Gastroesophageal sphincter (tissue), 4 donors: ENCODE results near the gene PEPD. TPM values are rescaled to one million over a fixed set of nuclear protein-coding genes. Genes with fewer than 3 reads are reported as not detected.

ENCODE experiments used
- ATAC-seq: fragments of 150-250 bp; one replicate; pipeline ENCODE4 v1.9.1; 2016; ENCODE audit warnings: mild to moderate bottlenecking, moderate library complexity
- H3K27ac ChIP-seq, 4 donors: fragments of 200-600 bp; sonication (generic) in 3 of 4; 1 replicate in 3 of 4; 2 replicates in 1 of 4; pipeline ENCODE4 v1.5.1; 2016 to 2019
- H3K27me3 ChIP-seq: fragments of 200-600 bp; sonication (generic); one replicate; pipeline ENCODE4 v1.5.1; 2019
- H3K36me3 ChIP-seq, 2 donors: fragments of 200-600 bp; sonication (generic); one replicate each; pipeline ENCODE4 v1.5.1; 2019; ENCODE audit warnings: control low read depth in 1 of 2
- H3K4me1 ChIP-seq, 3 donors: fragments of 200-600 bp; sonication (generic); 1 replicate in 2 of 3; 2 replicates in 1 of 3; pipeline ENCODE4 v1.5.1; 2016 to 2019; ENCODE audit warnings: control low read depth in 2 of 3
- H3K4me3 ChIP-seq, 2 donors: fragments of 200-600 bp; sonication (generic); one replicate each; pipeline ENCODE4 v1.5.1; 2019; ENCODE audit warnings: mild to moderate bottlenecking in 1 of 2, moderate library complexity in 1 of 2
- H3K9me3 ChIP-seq, 3 donors: fragments of 200-600 bp; sonication (generic); one replicate each; pipeline ENCODE4 v1.5.1; 2017 to 2019; ENCODE audit warnings: control low read depth in 2 of 3
- CTCF ChIP-seq, 4 experiments: fragments of 200-600 bp in 2 of 4; fragments of 450-650 bp in 2 of 4; sonication (generic) in 1 of 4; IDR thresholded peaks; one replicate each; pipeline ENCODE4 v1.5.1; 2017 to 2019; ENCODE audit warnings: antibody characterized with exemption in 4 of 4, mild to moderate bottlenecking in 2 of 4, moderate library complexity in 2 of 4
- EP300 ChIP-seq: sonication (generic); formaldehyde crosslinking; IDR thresholded peaks from one replicate; pipeline ENCODE4 v1.6.1; 2017; ENCODE audit warnings: antibody characterized with exemption, mild to moderate bottlenecking
- POLR2A ChIP-seq, 2 donors: fragments of 450-650 bp; IDR thresholded peaks; one replicate each; pipeline ENCODE4 v1.6.1; 2017; ENCODE audit warnings: antibody characterized with exemption in 2 of 2, mild to moderate bottlenecking in 2 of 2, moderate library complexity in 1 of 2
- POLR2AphosphoS5 ChIP-seq: sonication (generic); formaldehyde crosslinking; IDR thresholded peaks from one replicate; pipeline ENCODE4 v1.6.1; 2017; ENCODE audit warnings: antibody characterized with exemption
- WGBS, 2 donors: methylation state at CpG; one replicate each; pipeline ENCODE4 v1.1.5; 2018; ENCODE audit warnings: low coverage in 1 of 2; 5-methylcytosine and 5-hydroxymethylcytosine counted together
- total RNA-seq, 4 donors: library from RNA; depleted of rRNA; stranded (reverse); fragments of >200 nt; gene quantifications; one replicate each; pipeline ENCODE4 v1.1.0, GENCODE V29; 2016

Gene PEPD
- total RNA-seq, 4 donors from 2014 or later = 61.3 to 77.7 (median 69.6) TPM

DNA sequence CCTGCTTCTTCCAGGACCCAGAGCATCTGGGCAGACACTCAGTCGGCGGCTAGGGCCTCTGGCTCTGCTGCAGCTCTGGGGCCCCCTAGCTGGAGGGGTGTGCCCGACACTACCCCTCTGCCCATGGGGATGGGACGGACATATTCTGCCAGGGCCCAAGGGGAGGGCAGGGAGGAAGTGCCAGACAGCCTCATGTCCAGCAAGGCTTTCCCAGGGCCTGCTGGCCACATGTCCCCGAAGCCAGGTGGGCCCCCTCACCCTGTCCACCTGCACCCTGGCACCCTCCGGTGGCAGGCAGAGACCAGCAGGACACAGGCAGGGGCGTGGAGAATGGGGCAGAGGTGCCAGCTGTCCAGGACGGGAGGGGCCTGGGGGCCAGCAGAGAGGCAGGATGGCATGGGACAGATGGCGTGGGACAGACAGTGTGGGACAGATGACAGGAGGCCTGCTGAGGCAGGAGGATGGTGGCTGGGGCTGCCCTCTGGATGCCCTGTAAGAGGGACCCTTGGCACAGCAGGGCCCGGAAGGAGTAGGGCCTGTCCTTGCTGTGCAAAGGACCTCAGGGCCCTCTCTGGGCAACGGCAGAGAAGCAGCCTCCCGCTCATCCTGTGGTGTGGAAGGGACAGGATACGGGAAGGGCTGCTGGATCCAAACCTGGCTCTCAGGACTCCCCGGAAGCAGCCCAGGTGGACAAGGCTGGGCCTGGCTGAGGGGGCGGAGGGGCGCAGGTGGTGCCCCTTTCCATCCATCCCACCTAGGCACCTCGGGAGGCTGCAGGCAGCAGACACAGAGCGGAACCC is 119.0 kb downstream of the PEPD start:
- H3K36me3 ChIP-seq = peaks cover 0 to 46% of the 10 kb centered on the region in 2 donors
- H3K4me3 ChIP-seq = no peak overlapping the region
- H3K9me3 ChIP-seq = no peaks in the 10 kb centered on the region
- H3K27ac ChIP-seq = no peak overlapping the region
- ATAC-seq = no peak
- no peaks in the 10 kb centered on the region for H3K27me3 ChIP-seq
- 94% methylated on average over 3 of the region's 18 CpGs; no CpG with 5 or more reads in 1 of the 2 donors for WGBS, 2 donors
- TF ChIP-seq EP300 (no peak), POLR2A (IDR thresholded peaks at IDR 0.05) (no peak), POLR2AphosphoS5 (no peak), CTCF (IDR thresholded peaks at IDR 0.05) (no peak)
- peaks cover 0 to 34% (median 3%) of the 10 kb centered on the region in 3 donors for H3K4me1 ChIP-seq

DNA sequence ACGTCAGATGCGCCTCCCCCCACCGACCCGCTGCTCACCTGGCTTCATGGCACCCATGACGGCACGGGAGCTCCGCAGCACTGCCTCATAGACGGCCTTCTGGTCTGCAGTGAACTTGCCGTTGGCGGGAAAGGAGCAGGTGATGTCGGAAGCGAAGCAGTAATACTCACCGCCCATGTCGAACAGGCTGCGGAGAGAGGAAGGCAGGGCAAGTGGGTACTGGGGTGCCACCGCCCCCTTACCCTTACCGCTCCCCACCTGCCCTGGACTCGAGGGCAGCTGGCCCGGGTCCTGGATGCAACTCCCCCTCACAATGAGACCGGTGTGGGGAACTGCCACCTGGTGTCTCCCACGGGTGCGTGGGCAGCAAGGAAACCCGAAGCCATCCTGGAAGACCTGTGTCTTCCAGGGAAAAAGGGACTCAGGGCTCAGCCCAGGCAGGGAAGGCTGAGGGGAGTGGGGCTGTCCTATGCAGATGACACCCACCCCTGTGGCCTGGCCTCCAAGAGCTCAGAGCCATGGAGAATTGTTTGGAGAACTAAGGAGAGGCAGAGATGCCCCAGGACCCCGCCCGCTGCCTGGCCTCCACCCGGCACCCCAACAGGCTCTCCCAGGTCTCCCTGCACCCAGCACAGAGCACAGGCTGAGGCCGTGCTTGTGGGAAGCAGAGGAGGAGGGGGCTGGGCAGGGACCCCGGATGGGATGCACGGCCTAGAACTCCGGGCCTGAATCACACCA is 119.7 kb downstream of the PEPD start:
- Histone ChIP-seq H3K27me3 (no peaks in the 10 kb centered on the region), H3K4me1 (peaks cover 0 to 40% (median 3%) of the 10 kb centered on the region in 3 donors), H3K9me3 (no peaks in the 10 kb centered on the region), H3K36me3 (peaks cover 0 to 41% of the 10 kb centered on the region in 2 donors), H3K27ac (no peak overlapping the region), H3K4me3 (no peak overlapping the region)
- no peak for ATAC-seq
- TF ChIP-seq EP300 (no peak), POLR2A (IDR thresholded peaks at IDR 0.05) (no peak), CTCF (IDR thresholded peaks at IDR 0.05) (no peak), POLR2AphosphoS5 (no peak)
- WGBS, 2 donors = 79 to 83% methylated on average over 1 to 7 of the region's 30 CpGs

GRCh38 chr19:33400856-33401682 is 120.5 kb downstream of the PEPD start:
- H3K9me3 ChIP-seq = no peaks in the 10 kb centered on the region
- no CpG with 5 or more reads among the region's 24 CpGs for WGBS, 2 donors
- no peak for ATAC-seq
- no peak overlapping the region for H3K4me3 ChIP-seq
- H3K36me3 ChIP-seq = peaks cover 0 to 41% of the 10 kb centered on the region in 2 donors
- no peak overlapping the region for H3K27ac ChIP-seq
- H3K27me3 ChIP-seq = no peaks in the 10 kb centered on the region
- TF ChIP-seq CTCF (IDR thresholded peaks at IDR 0.05) = no peak
- TF ChIP-seq EP300 = no peak
- TF ChIP-seq POLR2AphosphoS5 = no peak
- H3K4me1 ChIP-seq = peaks cover 0 to 40% (median 11%) of the 10 kb centered on the region in 3 donors

GRCh38 chr19:33399745-33400681 is 121.6 kb downstream of the PEPD start:
- H3K4me1 ChIP-seq = peaks cover 0 to 41% (median 18%) of the 10 kb centered on the region in 3 donors
- H3K27me3 ChIP-seq = no peaks in the 10 kb centered on the region
- no peaks in the 10 kb centered on the region for H3K9me3 ChIP-seq
- no peak overlapping the region for H3K27ac ChIP-seq
- no peak overlapping the region for H3K4me3 ChIP-seq
- no CpG with 5 or more reads among the region's 22 CpGs for WGBS, 2 donors
- TF ChIP-seq POLR2A (IDR thresholded peaks at IDR 0.05) = no peak
- no peak for TF ChIP-seq POLR2AphosphoS5
- TF ChIP-seq CTCF (IDR thresholded peaks at IDR 0.05) = no peak
- no peak for TF ChIP-seq EP300
- ATAC-seq = no peak
- H3K36me3 ChIP-seq = peaks cover 0 to 33% of the 10 kb centered on the region in 2 donors
